Stimulated activated CD4-positive, alpha-beta T cell treated with anti-CD3 and anti-CD28 coated beads, Interleukin-2, amount 100 ng/mL, for 4 hours (primary cell): Measurements from ENCODE around the gene TTC31.

Source experiments
- DNase-seq: peaks from one replicate; pipeline ENCODE4 v3.0.0-alpha.2; 2020; ENCODE audit warnings: low read depth

Gene TTC31

DNA sequence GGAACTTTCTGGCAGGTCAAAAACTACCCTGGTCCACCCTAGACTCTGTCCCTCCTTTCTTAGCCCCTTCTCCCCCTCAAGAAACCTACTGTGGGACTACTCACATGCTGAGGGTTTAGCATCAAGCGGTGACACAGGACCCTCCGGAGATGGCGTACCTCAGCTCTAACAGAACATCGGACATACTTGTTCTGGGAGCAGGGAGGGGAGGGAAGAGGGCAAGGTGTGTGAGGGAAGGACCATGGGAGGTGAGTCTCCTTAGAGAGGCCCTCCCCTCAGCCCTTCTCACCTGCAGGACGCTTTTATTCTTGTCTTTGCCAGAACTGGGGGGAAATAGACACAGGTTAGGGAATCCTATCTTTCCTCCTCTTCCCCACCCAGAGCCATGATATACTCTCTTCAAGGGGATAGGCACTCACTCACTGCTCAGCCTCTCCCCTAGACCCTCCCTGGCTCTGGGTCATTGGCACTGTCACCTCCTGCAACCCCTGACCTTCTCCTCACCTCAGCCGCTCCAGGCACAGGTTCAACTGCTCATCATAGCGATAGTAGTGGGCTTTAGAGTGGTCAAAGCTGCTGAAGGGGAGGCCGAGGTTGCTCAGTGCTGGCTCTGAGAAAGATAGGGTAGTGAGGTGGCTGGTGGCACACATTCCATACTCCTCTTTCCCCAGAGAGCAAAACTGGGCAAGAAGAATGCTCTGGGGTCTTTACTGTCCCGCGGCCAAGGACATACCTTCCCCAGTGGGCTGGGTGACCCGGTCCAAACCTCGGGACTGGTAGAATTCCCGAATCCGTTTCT is 22.8 kb downstream of the TTC31 start:
- DNase-seq = no peak

DNA sequence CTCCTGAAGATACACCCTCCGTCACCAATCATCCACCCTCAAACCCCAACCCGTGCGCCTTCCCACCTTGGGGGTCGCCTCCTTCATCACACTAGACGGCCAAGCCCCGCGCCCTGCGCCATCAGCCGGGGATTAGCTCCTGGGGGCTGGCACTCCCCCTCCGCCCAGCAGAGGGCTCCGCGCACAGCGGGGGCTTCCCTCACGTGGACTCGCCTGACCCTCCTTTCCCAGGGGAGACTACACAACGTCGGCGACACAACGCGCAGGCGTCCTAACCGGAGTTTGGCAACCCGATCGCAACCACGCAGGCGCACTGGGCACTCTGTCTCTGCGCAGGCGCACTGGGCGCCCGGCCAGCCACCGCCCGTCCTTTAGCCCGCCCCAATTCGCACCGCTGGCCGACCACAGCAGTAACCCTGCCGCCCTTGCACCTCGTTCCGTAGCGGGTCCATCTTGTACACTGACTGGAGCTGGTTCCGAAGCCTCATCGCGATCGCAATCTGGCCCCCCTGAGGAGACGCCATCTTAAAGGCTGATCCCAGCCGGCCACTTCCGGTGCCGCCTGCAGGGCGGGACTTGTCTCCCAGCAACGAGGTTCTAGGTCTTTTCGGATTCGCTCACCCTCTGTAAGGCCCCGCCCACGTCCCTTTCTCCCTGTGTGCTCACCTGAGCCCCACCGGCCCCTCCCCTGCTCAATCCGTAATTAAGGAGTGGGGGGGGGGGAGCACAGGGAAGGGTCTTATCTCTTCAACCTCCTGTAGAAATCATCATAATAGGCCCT is 24.5 kb downstream of the TTC31 start, which contains the start of gene PCGF1:
TSS of gene PCGF1 (minus strand) at position 551 of the 781 bp plus-strand sequence. CDS start at position 524, 27 bp downstream.
- peak; percentile 99 for DNase-seq

GRCh38 chr2:74507926-74508520 is 25.1 kb downstream of the TTC31 start:
- DNase-seq = no peak

GRCh38 chr2:74510272-74510671 is 27.4 kb downstream of the TTC31 start:
- DNase-seq = no peak

GRCh38 chr2:74511104-74511989 is 28.5 kb downstream of the TTC31 start:
- DNase-seq = no peak

DNA sequence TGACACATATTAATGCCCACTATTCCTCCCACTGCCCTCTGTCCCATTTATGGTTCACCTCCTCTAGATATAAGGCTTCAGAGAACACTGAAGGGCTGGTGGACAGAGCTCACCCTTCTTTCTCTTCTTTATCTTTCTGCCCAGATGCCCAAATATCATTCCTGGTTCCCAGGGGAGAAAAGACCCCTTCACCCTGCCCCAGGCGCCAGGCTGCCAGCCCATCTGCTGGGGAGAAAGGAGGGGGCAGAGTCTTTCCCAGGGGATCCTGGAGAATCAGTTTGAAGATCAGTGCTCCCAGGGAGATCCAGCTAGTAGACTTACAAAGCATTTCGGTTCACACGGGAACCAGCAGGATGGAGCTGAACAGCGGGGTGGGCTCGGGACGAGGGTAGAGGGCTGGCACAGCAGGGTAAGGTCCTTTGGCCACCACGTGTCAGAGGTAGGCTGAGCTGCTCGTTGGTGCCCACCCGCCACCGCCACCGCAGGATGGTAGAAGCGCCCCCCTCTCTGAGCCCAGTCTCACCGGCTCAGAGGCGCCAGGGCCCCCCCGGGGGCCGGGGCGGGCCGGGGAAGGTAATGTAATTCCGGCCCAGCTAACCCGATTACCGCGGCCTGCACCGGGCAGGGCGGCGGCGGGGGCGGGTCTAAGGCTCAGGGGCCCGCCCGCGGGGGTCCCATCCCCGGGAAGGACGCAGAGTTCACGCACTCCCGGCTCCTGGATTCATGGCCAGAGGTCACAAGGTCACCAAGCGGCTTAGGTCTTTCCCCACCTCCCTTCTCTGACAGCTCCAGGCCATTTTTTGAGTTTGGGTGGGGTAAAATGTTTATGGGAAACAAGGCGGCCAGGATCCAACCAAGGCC is 30.1 kb downstream of the TTC31 start:
- DNase-seq = no peak

DNA sequence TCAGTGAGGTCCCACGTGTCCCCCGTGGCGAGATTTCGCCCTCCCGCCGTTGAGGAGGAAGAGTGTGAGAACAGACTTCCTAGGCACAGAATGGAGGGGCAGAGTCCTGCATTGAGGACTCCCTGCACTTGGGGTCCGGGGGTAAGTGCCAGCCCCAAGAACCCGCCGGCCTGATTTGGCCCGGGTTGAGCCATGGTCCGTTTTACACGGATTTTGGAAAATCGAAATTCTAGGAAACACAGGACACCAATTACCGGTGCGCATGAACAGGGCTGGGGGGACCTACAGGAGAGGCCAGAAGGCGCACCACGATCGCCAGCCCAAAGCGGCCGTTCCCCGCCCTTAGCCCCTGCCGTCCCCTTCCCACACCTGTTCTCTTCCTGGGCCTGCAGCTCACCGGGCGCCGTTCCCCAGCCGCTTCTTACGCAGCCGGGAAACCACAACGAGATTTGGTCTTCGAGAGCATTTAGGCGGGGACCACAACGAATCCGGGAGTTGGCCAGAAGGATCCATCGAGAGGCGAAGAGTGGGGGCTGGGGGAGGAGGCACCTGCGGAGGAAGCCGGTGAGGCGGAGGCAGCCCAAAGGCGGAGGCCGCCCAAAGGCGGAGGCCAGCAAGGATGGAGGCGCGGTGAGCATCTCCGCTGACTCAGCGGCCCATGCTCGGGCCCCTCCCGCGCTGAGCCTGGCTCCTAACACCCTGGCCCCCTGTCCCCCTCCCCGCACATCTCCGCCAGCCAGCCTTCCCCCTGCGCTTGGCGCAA is 30.9 kb downstream of the TTC31 start:
- no peak for DNase-seq

- no peak for DNase-seq
Measured at GRCh38 chr2:74514368-74515270, 31.7 kb downstream of the TTC31 start, which contains the start of gene TLX2. Gene TLX2, plus strand, starts transcription at chr2:74514450. Its CDS starts 357 bp downstream, at chr2:74514807.

DNA sequence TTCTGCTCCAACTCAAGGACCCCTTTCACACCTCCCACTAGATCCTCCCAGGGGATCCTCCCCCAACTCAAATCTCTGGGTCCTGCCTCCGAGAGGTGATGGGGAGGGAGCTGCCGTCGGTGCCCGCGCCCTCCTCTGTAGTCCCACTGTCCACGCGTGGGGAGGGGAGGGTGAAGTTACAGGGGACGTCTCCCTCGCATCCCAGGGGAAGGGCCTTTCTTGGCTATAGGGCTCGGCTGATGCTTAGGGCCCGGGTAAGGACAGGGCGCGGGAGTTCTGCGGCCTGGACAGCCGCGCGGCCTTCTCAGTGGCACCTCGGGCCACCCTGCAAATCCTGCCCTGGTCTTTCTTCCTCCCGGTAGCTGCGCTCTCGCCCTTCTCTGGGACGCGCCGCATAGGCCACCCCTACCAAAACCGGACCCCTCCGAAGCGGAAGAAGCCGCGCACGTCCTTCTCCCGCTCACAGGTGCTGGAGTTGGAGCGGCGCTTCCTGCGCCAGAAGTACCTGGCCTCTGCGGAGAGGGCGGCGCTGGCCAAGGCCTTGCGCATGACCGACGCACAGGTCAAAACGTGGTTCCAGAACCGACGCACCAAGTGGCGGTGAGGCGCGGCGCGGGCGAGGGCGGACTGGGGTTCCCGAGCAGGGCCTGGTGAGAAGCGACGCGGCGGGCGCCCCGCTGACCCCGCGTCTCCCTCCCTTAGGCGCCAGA is 32.5 kb downstream of the TTC31 start:
- no peak for DNase-seq

DNA sequence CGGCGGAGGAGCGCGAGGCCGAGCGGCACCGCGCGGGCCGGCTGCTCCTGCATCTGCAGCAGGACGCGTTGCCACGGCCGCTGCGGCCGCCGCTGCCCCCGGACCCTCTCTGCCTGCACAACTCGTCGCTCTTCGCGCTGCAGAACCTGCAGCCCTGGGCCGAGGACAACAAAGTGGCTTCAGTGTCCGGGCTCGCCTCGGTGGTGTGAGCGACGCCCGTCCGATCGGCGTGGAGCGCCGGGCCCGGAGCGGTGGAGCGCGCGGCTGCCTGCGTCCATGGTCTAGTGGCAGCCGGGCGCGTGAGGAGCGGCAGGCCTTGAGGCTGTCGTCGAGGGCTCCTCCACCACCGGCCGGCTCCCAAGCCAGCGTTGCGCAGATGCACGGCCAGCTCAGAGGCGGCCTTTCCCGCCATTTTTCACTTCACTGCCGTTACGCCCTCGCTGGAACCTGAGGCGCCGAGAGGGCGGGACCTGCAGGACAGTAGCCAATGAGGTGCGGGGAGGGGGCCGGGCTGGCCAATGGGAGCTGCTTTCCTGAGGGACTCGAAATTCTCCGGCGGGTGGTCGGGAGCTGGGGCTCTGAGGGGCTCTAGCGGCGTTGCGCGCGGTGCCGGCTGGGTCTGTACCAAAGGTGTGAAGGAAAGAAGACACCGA is 33.2 kb downstream of the TTC31 start:
- DNase-seq = peak; percentile 69

- DNase-seq = no peak
Measured at GRCh38 chr2:74516650-74517049, 33.8 kb downstream of the TTC31 start.

GRCh38 chr2:74522516-74522915 is 39.6 kb downstream of the TTC31 start:
- no peak for DNase-seq

GRCh38 chr2:74524005-74524404 is 41.1 kb downstream of the TTC31 start:
- DNase-seq = no peak

GRCh38 chr2:74524955-74525716 is 42.3 kb downstream of the TTC31 start:
- DNase-seq = no peak

DNA sequence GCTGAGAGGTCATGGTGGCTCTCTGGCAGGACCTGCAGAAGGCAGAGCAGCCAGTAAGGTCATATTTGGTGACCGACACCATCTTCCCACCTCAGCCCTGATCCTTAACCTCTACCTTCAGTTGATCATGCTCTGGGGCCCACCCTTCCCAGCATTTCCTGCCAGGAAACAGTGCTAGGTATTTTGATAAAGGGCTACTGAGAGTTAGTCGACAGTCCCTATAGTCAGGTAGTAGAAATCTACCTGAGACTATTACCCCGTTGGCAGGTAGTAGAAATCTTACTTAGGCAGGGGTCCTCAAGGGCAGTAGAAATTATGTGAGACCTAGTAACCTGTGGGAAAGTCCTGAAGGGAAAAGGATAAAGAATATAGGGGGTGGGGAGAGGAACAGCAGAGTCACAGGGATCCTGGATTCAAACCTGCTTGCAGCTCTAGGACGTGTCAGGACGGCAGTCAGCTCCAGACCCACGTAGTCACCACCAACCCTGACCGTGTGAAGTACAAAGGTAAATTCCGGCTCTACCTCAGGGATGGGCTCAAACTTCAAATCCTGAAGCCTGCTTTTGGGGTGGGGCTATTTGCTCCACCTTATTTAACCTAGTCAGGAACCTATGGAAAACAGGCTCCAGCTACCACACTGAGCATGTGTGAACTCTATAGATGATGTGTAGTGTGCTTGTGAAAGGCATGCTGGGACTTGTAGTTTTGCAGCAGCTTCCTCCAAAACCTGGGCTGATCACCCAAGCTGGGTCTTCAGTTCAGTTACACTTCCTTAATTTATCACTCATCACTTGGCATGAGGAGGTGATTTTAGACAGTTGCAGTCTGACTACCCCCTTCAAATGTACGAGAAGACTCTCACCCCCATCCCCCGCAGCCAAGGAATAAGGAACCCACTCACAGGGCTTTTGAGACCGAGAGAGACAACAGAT is 43.1 kb downstream of the TTC31 start, which contains the start of gene DQX1:
TSS of gene DQX1 (minus strand) at position 515 of the 932 bp plus-strand sequence. CDS start at position 13, 502 bp downstream.
- DNase-seq = no peak
